ENCODE measurements around the gene KLF4. TPM values are rescaled to one million over a fixed set of nuclear protein-coding genes. Genes with fewer than 3 reads are reported as not detected.

The KLF4 gene
- total and polyA plus RNA-seq, 2 donors from 2014 or later, result 13.5 to 69.4 TPM

DNA sequence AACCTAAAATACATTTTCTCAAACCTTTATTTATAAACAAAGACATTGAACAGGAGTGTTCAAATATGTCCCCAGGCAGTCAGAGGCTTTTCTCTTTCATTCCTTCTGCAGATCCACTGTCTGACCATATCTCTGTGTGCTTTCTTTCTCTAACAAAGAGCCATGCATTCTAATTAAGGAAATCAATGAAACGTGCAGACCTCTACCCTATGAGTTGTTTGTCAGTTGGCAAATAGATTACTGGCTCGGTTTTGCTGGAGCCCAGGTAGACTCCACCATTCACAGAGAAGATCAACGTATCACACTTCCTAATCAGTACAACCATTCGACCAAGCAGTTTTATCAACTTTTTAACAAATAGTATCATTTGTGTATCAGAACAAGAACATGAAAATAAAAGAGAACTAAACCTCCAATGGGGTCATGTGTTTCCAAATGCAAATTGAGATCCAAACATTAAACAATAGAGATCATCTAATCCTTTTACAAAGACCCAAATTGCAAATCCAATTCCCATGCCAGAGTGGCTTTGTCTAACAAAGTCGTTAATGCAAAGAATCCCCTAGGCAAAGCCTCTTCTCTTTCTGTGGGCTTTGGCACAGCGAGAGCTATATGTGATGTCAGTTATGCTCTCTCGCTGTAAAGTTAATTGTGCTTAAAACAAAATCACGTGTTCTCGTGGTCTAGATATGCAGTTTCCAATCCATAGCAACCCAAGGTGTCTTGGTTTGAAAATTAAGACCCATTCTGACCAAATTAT lies 16.8 kb downstream of the KLF4 start:
- H3K9ac ChIP-seq (ENCODE audit: low read length in 3 of 3), result no peak overlapping the region
- H3K4me3 ChIP-seq (ENCODE audit: low read length in 3 of 3), result no peak overlapping the region
- no peaks in the 10 kb centered on the region for H3K9me3 ChIP-seq (ENCODE audit: control insufficient read depth in 2 of 3, insufficient read depth in 1 of 3, low read length in 3 of 3)
- H3K4me1 ChIP-seq (ENCODE audit: control insufficient read depth in 2 of 3, insufficient read depth in 2 of 3, low read depth in 1 of 3, low read length in 3 of 3), result no peaks in the 10 kb centered on the region
- DNase-seq (peak in 3 of 5 donors; percentile 22 to 86 (median 77)), FAIRE-seq (no peak)
- TF ChIP-seq, protein P1, sequence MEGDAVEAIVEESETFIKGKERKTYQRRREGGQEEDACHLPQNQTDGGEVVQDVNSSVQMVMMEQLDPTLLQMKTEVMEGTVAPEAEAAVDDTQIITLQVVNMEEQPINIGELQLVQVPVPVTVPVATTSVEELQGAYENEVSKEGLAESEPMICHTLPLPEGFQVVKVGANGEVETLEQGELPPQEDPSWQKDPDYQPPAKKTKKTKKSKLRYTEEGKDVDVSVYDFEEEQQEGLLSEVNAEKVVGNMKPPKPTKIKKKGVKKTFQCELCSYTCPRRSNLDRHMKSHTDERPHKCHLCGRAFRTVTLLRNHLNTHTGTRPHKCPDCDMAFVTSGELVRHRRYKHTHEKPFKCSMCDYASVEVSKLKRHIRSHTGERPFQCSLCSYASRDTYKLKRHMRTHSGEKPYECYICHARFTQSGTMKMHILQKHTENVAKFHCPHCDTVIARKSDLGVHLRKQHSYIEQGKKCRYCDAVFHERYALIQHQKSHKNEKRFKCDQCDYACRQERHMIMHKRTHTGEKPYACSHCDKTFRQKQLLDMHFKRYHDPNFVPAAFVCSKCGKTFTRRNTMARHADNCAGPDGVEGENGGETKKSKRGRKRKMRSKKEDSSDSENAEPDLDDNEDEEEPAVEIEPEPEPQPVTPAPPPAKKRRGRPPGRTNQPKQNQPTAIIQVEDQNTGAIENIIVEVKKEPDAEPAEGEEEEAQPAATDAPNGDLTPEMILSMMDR (IDR thresholded peaks at IDR 0.05; ENCODE audit: borderline replicate concordance, extremely low read depth, insufficient read depth), result no peak
- intact Hi-C loops (cut with DNase I), result no loop called here
- H3K27ac ChIP-seq (ENCODE audit: low read depth in 2 of 2, low read length in 2 of 2), result no peak overlapping the region
- no peaks in the 10 kb centered on the region for H3K27me3 ChIP-seq (ENCODE audit: control insufficient read depth, insufficient read depth, low read length)
- no peaks in the 10 kb centered on the region for H3K36me3 ChIP-seq (ENCODE audit: control insufficient read depth in 2 of 3, insufficient read depth in 3 of 3, low read length in 3 of 3)

DNA sequence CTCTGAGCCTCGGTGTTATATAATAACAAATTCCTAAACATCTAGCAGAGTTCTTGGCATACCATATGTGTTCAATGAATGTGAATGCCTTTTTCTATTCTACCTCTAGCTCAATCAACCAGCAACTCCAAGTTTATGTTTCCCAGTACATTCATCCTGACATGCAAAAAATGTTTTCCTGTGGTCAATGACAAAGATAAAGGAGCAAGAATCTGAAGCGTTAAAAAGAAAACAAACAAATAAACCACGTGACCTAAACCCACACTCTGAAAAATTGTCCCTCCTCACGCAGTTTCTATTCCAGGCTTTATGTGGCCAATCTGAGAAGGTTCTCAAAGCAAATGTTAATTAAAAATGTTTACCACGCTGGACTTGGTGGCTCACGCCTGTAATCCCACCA lies 18.0 kb downstream of the KLF4 start:
- intact Hi-C loops (cut with DNase I), result no loop called here

DNA sequence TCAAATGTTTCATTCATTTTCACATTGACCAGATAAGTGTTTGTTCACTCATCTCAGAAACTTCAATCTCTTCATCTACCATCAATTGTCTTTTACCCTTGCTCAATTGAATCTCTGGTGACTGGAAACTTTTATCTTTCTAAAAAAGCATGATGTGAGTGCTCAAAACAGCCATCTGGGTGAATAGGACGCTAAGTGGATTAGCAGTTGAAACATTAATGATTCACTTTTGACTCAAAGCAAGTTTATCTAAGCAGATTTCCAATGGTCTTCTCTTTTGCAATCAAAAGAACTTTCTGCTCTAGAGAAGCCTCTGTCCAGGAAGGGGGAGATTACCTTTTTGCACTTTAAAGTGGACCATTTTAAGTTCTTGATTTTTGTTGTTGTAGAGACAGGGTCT lies 22.2 kb downstream of the KLF4 start:
- peaks cover 0 to 6% (median 0%) of the 10 kb centered on the region in 3 donors for H3K4me1 ChIP-seq (ENCODE audit: control insufficient read depth in 2 of 3, insufficient read depth in 2 of 3, low read depth in 1 of 3, low read length in 3 of 3)
- DNase-seq (no peak), FAIRE-seq (no peak)
- H3K27me3 ChIP-seq (ENCODE audit: control insufficient read depth, insufficient read depth, low read length), result peaks cover 2% of the 10 kb centered on the region
- peaks cover 0 to 1% (median 0%) of the 10 kb centered on the region in 3 donors for H3K9me3 ChIP-seq (ENCODE audit: control insufficient read depth in 2 of 3, insufficient read depth in 1 of 3, low read length in 3 of 3)
- no peak overlapping the region for H3K9ac ChIP-seq (ENCODE audit: low read length in 3 of 3)
- H3K4me3 ChIP-seq (ENCODE audit: low read length in 3 of 3), result no peak overlapping the region
- intact Hi-C loops (cut with DNase I), result loop anchor here (5.0 kb wide), 1 partner anchor 1100 kb away; no protein-coding TSS in a partner anchor
- TF ChIP-seq, protein P1 (IDR thresholded peaks at IDR 0.05; ENCODE audit: borderline replicate concordance, extremely low read depth, insufficient read depth), result no peak
- H3K27ac ChIP-seq (ENCODE audit: low read depth in 2 of 2, low read length in 2 of 2), result no peak overlapping the region
- H3K36me3 ChIP-seq (ENCODE audit: control insufficient read depth in 2 of 3, insufficient read depth in 3 of 3, low read length in 3 of 3), result no peaks in the 10 kb centered on the region

More for the DNA sequence above, 18.0 kb downstream of the KLF4 start:
- H3K4me3 ChIP-seq (ENCODE audit: low read length in 3 of 3), result no peak overlapping the region
- H3K9me3 ChIP-seq (ENCODE audit: control insufficient read depth in 2 of 3, insufficient read depth in 1 of 3, low read length in 3 of 3), result no peaks in the 10 kb centered on the region
- H3K4me1 ChIP-seq (ENCODE audit: control insufficient read depth in 2 of 3, insufficient read depth in 2 of 3, low read depth in 1 of 3, low read length in 3 of 3), result no peaks in the 10 kb centered on the region
- FAIRE-seq (no peak), DNase-seq (no peak)
- TF ChIP-seq, protein P1 (IDR thresholded peaks at IDR 0.05; ENCODE audit: borderline replicate concordance, extremely low read depth, insufficient read depth), result no peak
- H3K27me3 ChIP-seq (ENCODE audit: control insufficient read depth, insufficient read depth, low read length), result no peaks in the 10 kb centered on the region
- H3K27ac ChIP-seq (ENCODE audit: low read depth in 2 of 2, low read length in 2 of 2), result no peak overlapping the region
- no peak overlapping the region for H3K9ac ChIP-seq (ENCODE audit: low read length in 3 of 3)
- H3K36me3 ChIP-seq (ENCODE audit: control insufficient read depth in 2 of 3, insufficient read depth in 3 of 3, low read length in 3 of 3), result no peaks in the 10 kb centered on the region
